SK-N-SH (cell line): ENCODE results near the gene MRPL55. TPM values are rescaled to one million over a fixed set of nuclear protein-coding genes. Genes with fewer than 3 reads are reported as not detected.

Experiments
- polyA plus RNA-seq, 3 experiments: library from polyadenylated mRNA; depleted of rRNA; stranded (reverse); fragments of >200 nt; gene quantifications; 2 replicates each; pipeline ENCODE4 v1.2.3, GENCODE V29; 2012
- small RNA-seq, 7 experiments: library from RNA; depleted of rRNA; stranded (forward); fragments of <200 nt; gene quantifications; one replicate each; pipeline ENCODE3, GENCODE V24; 2012

The MRPL55 gene
- polyA plus RNA-seq, 1 of the 3 experiments (the other 2 are of a cell fraction): 75.3 TPM

Small RNA genes lying within 50 kb of the gene (small RNA-seq; reads per million reads assigned to genes)
- gene AL359510.1: 0 reads per million in 7 experiments

Other genes starting within 250 kb of the MRPL55 start
- gene WNT9A, start 161.4 kb downstream of the MRPL55 start, polyA plus RNA-seq (2012; rRNA removed): 0.31 and 0.36 TPM in 2 replicates
- gene WNT3A, start 102.3 kb downstream of the MRPL55 start, polyA plus RNA-seq (2012; rRNA removed): not detected in 2 replicates
- 659 and 713 TPM in 2 replicates for gene ARF1, start 26.6 kb downstream of the MRPL55 start, polyA plus RNA-seq (2012; rRNA removed)
- 28.6 and 42.9 TPM in 2 replicates for gene C1orf35, start 6.0 kb downstream of the MRPL55 start, polyA plus RNA-seq (2012; rRNA removed)
- 717 and 742 TPM in 2 replicates for gene GUK1, start 31.0 kb upstream of the MRPL55 start, polyA plus RNA-seq (2012; rRNA removed)
- 0.92 and 0.97 TPM in 2 replicates for gene GJC2, start 40.6 kb upstream of the MRPL55 start, polyA plus RNA-seq (2012; rRNA removed)
- 1.8 TPM in 2 replicates for gene IBA57, start 56.5 kb upstream of the MRPL55 start, polyA plus RNA-seq (2012; rRNA removed)
- 3.4 and 4.0 TPM in 2 replicates for gene OBSCN, start 98.7 kb upstream of the MRPL55 start, polyA plus RNA-seq (2012; rRNA removed)